H1 (cell line): Measurements from ENCODE around the gene HEXIM2. TPM values are rescaled to one million over a fixed set of nuclear protein-coding genes. Genes with fewer than 3 reads are reported as not detected.

Experiments
- EZH2 ChIP-seq: fragments of 200-600 bp; sonication (generic); IDR thresholded peaks from 2 replicates; pipeline ENCODE4 v1.7.1; 2012; ENCODE audit warnings: low read depth, mild to moderate bottlenecking, moderate library complexity, low read length, inconsistent platforms; ENCODE audit not compliant: severe bottlenecking
- KDM1A ChIP-seq: fragments of 200-600, 300-600 bp; sonication (generic); IDR thresholded peaks from 2 replicates; pipeline ENCODE4 v1.7.1; 2016; ENCODE audit warnings: mild to moderate bottlenecking, low read length, borderline replicate concordance
- RAD21 ChIP-seq, 2 experiments: IDR thresholded peaks in 1 of 2; conservative IDR thresholded peaks in 1 of 2; 2 replicates each; pipeline ENCODE4 v1.6.1; 2011; ENCODE audit warnings: low read depth in 2 of 2, low read length in 2 of 2, improper control_type of control experiment in 1 of 2, inconsistent platforms in 1 of 2, mild to moderate bottlenecking in 1 of 2, moderate library complexity in 1 of 2
- SRF ChIP-seq: IDR thresholded peaks from 2 replicates; pipeline ENCODE4 v1.6.1; 2011; ENCODE audit warnings: mild to moderate bottlenecking, low read depth, low read length, moderate library complexity
- SUZ12 ChIP-seq: fragments of 200-600 bp; sonication (generic); IDR thresholded peaks from 2 replicates; pipeline ENCODE4 v1.6.1; 2012; ENCODE audit warnings: mild to moderate bottlenecking, inconsistent platforms, low read length, moderate library complexity, mixed read lengths
- TBP ChIP-seq: IDR thresholded peaks from 2 replicates; pipeline ENCODE4 v1.6.1; 2011; ENCODE audit warnings: low read depth, low read length, improper control_type of control experiment
- polyA plus RNA-seq, 7 experiments: library from polyadenylated mRNA; depleted of rRNA in 3 of 7; stranded (reverse) in 5 of 7; unstranded in 2 of 7; fragments of >200 nt in 5 of 7; fragments of 200-250 nt in 2 of 7; gene quantifications; 1 replicate in 5 of 7; 2 replicates in 1 of 7; 4 replicates in 1 of 7; pipeline versions ENCODE4 v1.2.1 to v1.2.3, GENCODE V29; 2011 to 2013; ENCODE audit warnings: missing spikeins in 2 of 7, mixed read lengths in 2 of 7
- total RNA-seq: library from RNA; stranded (reverse); fragmentation: NEBNext Ultra II Directional; extraction: Animal tissue kit (Norgen Biotek cat#: 25700); gene quantifications from 2 replicates; pipeline ENCODE4 v1.2.1, GENCODE V29; 2021
- TF ChIP-seq, protein P1 (sequence below): fragments of 300-600 bp; sonication (generic); IDR thresholded peaks from 2 replicates; pipeline ENCODE4 v1.7.1; 2012; ENCODE audit warnings: low read length, moderate library complexity, mild to moderate bottlenecking, inconsistent platforms; ENCODE audit not compliant: insufficient replicate concordance

Gene HEXIM2
- total and polyA plus RNA-seq, 2 of the 8 experiments (the other 6 are each of a cell fraction or from before 2014, with no cell fraction given), result 7.5 to 13.2 TPM

DNA sequence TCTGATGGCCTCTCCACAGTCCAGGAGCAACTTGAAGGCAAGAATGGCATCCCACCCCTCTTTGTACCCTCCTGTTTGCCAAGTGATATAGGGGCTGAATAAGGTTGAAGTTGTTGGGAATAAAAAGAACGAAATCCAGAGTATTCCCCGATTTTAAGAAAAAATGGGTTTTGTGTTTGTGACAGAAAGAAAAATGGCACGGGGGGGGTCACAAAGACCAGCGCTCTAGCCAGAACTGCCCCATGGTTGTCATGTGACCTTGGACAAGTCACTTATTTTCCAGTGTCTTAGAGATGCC lies 15.1 kb upstream of the HEXIM2 start (continued):
- TF ChIP-seq, protein P1, sequence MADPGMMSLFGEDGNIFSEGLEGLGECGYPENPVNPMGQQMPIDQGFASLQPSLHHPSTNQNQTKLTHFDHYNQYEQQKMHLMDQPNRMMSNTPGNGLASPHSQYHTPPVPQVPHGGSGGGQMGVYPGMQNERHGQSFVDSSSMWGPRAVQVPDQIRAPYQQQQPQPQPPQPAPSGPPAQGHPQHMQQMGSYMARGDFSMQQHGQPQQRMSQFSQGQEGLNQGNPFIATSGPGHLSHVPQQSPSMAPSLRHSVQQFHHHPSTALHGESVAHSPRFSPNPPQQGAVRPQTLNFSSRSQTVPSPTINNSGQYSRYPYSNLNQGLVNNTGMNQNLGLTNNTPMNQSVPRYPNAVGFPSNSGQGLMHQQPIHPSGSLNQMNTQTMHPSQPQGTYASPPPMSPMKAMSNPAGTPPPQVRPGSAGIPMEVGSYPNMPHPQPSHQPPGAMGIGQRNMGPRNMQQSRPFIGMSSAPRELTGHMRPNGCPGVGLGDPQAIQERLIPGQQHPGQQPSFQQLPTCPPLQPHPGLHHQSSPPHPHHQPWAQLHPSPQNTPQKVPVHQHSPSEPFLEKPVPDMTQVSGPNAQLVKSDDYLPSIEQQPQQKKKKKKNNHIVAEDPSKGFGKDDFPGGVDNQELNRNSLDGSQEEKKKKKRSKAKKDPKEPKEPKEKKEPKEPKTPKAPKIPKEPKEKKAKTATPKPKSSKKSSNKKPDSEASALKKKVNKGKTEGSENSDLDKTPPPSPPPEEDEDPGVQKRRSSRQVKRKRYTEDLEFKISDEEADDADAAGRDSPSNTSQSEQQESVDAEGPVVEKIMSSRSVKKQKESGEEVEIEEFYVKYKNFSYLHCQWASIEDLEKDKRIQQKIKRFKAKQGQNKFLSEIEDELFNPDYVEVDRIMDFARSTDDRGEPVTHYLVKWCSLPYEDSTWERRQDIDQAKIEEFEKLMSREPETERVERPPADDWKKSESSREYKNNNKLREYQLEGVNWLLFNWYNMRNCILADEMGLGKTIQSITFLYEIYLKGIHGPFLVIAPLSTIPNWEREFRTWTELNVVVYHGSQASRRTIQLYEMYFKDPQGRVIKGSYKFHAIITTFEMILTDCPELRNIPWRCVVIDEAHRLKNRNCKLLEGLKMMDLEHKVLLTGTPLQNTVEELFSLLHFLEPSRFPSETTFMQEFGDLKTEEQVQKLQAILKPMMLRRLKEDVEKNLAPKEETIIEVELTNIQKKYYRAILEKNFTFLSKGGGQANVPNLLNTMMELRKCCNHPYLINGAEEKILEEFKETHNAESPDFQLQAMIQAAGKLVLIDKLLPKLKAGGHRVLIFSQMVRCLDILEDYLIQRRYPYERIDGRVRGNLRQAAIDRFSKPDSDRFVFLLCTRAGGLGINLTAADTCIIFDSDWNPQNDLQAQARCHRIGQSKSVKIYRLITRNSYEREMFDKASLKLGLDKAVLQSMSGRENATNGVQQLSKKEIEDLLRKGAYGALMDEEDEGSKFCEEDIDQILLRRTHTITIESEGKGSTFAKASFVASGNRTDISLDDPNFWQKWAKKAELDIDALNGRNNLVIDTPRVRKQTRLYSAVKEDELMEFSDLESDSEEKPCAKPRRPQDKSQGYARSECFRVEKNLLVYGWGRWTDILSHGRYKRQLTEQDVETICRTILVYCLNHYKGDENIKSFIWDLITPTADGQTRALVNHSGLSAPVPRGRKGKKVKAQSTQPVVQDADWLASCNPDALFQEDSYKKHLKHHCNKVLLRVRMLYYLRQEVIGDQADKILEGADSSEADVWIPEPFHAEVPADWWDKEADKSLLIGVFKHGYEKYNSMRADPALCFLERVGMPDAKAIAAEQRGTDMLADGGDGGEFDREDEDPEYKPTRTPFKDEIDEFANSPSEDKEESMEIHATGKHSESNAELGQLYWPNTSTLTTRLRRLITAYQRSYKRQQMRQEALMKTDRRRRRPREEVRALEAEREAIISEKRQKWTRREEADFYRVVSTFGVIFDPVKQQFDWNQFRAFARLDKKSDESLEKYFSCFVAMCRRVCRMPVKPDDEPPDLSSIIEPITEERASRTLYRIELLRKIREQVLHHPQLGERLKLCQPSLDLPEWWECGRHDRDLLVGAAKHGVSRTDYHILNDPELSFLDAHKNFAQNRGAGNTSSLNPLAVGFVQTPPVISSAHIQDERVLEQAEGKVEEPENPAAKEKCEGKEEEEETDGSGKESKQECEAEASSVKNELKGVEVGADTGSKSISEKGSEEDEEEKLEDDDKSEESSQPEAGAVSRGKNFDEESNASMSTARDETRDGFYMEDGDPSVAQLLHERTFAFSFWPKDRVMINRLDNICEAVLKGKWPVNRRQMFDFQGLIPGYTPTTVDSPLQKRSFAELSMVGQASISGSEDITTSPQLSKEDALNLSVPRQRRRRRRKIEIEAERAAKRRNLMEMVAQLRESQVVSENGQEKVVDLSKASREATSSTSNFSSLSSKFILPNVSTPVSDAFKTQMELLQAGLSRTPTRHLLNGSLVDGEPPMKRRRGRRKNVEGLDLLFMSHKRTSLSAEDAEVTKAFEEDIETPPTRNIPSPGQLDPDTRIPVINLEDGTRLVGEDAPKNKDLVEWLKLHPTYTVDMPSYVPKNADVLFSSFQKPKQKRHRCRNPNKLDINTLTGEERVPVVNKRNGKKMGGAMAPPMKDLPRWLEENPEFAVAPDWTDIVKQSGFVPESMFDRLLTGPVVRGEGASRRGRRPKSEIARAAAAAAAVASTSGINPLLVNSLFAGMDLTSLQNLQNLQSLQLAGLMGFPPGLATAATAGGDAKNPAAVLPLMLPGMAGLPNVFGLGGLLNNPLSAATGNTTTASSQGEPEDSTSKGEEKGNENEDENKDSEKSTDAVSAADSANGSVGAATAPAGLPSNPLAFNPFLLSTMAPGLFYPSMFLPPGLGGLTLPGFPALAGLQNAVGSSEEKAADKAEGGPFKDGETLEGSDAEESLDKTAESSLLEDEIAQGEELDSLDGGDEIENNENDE, result no peak
- TF ChIP-seq SRF (no peak), TBP (no peak), SUZ12 (no peak), RAD21 (IDR thresholded peaks at IDR 0.05 in 1 of 2, conservative IDR thresholded peaks at IDR 0.05 in 1 of 2; ENCODE audit: low read depth in 2 of 2, low read length in 2 of 2) (no peak), KDM1A (no peak), EZH2 (no peak)
